Measurements from ENCODE around the gene PANK2.
"Not testable (repeated sequence)": the region's sequence is repeated elsewhere in the genome, so short reads cannot be mapped to it uniquely, and the experiment has no call there.

Gene PANK2

DNA sequence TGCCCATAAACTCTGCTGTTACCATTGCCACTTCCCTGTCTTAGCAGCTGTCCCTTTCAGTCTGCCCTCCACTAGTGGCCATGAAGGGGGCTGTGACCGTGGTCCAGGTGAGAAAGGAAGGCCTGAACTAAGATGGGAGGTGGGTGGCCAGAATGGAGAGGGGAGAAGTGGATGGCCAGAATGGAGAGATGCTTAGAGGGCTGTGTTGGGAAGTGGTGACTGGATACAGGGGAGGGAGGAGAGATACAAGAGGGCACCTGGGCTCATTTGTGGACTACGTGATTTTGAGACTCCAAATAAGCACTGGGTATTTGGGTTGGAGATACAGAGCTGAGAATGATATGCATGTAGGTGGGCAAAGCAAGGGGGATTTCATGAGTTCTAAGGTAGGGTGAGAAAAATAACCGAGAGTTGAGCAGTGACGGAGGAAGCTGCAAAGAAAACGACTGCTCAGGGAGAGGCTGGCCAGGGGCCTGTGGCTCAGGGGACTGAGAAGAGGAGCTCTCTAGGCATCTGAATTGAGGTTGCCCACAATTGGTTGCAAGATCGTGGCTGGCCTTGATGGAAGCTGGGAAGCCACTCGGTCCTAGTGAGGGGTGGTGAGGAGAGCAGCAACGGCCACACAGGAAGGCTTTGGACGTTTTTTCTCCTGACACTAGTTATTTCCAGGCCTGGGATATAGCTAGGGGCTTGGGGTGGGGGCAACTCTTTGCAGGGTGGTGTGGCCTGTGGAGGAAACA, 36.9 kb downstream of the PANK2 start:
- in situ Hi-C loops (cut with MboI; ENCODE audit: low sequenced_read_pairs) = no loop called here

- in situ Hi-C loops (cut with MboI; ENCODE audit: low sequenced_read_pairs) = no loop called here
These were observed 38.5 kb downstream of the PANK2 start for GRCh38 chr20:3927486-3928291.

GRCh38 chr20:3929713-3930060, 40.5 kb downstream of the PANK2 start:
- in situ Hi-C loops (cut with MboI; ENCODE audit: low sequenced_read_pairs) = no loop called here

DNA sequence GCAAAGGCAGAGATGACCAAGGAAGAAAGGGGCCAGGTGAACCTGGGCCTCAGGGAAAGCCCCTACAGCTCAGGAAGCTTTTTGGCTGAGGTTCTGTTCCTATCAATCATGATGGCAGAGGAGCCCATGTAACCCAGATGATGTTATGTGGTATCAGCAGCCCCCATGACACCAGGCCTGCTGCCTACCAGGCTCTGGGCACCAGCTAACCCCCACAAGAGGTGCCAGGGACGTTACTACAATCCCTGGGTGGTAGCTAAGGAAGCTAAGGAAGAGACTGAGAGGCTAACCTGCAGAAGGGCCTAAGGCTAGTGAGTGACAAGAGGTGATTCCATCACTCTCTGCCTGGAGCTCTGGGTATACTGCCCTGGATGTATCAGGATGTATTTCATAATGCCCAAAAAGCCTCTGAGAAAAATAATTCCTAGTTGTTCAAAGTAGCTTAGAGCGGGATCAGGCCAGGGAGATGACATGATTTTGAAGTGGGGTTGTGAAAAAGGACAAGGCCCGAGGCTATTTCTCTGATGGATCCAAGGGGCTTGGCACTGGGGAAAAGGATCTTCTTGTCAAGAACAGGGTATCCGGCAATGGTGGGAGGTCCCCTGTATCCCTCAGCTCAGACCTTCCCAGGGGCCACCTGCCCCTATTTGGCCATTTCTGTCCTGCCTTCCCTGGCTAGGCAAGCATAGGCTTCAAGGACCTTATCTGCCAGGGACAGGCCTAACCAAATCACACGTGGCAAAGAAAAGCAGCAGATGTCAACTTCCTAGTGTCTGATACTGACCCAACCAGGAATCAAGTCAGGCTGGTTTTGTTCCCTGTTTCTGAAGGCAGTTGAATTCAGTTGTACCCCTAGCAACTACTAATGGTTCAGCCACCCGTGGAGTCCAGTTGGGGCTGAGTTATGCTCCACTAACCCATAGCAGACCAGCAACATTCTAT, 41.3 kb downstream of the PANK2 start:
- in situ Hi-C loops (cut with MboI; ENCODE audit: low sequenced_read_pairs) = no loop called here

DNA sequence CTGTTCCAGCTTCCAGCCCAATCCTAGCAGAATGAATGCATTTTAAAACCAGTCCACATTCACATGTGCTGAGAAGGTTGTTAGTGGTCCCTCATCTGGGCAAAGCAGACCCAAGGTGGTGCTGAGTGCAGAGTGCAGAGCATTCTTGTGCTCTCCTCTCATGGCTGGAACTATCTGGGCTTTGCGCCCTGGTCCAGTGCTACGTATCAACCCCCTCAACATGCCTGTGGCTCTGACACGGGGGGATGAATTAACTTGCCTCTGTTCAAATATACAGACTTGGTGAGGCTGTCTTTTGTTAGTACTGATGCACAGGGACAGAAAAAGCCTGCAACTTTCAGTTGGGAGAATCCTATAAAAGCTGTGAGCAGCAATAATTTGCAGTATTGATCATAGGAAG, 42.5 kb downstream of the PANK2 start:
- in situ Hi-C loops (cut with MboI; ENCODE audit: low sequenced_read_pairs) = no loop called here

- in situ Hi-C loops (cut with MboI; ENCODE audit: low sequenced_read_pairs) = no loop called here
These were observed 43.1 kb downstream of the PANK2 start for GRCh38 chr20:3932277-3932676.

DNA sequence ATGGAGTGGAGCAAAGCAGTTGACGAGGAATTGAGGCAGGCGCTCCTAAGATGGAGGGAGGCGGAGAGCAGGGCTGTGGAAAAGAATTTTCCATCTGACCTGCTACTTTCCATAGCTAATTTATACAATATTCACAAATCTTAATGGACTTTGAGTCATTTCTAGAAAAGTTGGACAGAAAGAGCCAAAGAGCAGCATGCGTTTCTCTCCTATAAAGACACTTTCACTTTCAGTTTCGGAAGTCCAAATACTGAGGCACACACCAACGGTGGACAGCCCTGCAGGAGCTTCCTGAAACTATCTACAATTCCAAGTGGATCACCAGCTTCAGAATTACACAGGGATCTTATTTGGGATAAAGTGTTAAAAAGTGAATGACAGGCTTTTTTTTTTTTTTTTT, 43.5 kb downstream of the PANK2 start:
- in situ Hi-C loops (cut with MboI; ENCODE audit: low sequenced_read_pairs) = no loop called here

DNA sequence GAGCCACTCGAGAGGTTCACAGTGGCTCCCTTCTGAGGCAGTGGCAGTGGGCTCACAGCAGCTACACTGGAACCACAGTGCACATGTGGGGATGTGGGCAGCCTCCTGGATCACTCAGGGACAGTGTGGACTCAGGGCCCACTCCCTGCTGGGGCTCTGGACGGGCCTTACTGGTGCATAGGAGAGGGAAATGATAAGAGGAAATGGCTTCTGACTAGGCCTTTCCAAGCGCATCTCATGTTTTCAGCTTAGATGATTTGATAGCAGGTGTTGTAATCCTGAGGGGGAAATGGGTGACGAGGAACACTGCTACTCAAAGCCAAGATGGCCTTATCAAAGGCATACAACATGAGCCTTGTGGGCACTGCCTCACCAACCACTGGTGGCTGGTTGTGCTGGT, 44.0 kb downstream of the PANK2 start:
- in situ Hi-C loops (cut with MboI; ENCODE audit: low sequenced_read_pairs) = no loop called here

- in situ Hi-C loops (cut with MboI; ENCODE audit: low sequenced_read_pairs) = no loop called here
These were observed 45.4 kb downstream of the PANK2 start for GRCh38 chr20:3934624-3935023.

DNA sequence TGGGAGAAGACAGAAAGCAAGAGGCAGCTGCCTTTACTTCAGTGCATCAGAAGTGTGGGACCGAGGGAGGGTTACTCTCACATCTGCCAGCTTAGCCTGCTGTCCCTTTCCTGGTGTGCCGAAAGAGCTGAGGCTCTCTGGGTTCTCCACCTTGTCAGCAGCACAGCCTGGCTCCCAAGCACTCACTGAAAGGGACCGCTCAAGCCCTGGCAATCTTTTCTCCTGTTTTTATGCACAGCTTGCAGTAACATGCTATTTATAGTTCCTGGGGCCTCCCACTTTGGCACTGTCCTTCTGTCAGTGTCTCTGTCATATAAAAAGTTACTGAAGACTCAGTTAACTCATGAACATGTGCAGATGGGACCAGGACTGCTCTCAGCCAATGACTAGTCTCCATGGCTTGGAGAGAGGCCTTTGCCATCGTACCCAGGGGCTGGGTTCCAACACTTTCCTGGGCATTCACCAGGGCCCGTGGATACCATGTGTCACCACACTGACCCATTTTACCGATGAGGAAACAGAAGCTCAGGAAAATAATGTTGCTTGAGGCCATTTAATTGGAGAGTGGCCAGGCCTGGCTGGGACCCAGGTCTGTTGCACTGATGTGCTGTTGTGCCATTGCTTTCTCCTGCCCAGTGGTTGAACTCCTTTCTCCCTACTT, 46.2 kb downstream of the PANK2 start:
- in situ Hi-C loops (cut with MboI; ENCODE audit: low sequenced_read_pairs) = no loop called here

DNA sequence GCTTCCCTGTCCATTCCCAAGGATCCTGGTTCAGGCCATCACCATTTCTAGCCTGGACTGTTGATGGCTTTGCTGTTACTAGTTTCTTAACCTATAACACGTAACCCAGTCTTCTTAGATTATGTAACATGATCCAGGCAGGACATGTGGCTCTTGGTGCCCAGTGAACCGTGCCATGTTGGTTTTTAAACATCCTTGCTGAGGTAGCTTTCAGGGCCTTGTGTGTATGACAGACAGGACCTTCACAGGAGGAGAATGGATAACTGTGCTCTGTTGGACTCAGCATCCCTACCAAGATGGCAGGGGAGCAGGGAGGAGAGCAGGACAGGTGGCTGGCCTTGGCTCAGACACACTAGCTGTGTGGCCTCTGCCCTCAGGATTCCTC, 46.8 kb downstream of the PANK2 start:
- in situ Hi-C loops (cut with MboI; ENCODE audit: low sequenced_read_pairs) = no loop called here

GRCh38 chr20:3937618-3938017, 48.4 kb downstream of the PANK2 start:
- in situ Hi-C loops (cut with MboI; ENCODE audit: low sequenced_read_pairs) = no loop called here

- in situ Hi-C loops (cut with MboI; ENCODE audit: low sequenced_read_pairs) = no loop called here
These were observed 51.7 kb downstream of the PANK2 start for GRCh38 chr20:3940905-3941304.

DNA sequence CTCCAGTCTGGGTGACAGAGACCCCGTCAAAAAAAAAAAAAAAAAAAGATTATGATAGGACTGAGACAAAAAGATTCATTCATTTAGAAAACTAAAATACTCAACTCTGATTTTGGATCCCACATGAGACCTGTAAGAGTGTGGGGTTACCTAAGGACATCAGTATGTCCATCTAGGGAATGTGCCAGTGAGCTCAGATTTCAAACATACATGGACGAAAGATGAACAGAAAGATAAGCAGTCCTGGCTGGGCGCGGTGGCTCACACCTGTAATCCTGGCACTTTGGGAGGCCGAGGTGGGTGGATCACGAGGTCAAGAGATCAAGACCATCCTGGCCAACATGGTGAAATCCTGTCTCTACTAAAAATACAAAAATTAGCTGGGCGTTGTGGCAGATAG, 57.5 kb downstream of the PANK2 start:
- in situ Hi-C loops (cut with MboI; ENCODE audit: low sequenced_read_pairs) = not testable (repeated sequence)

DNA sequence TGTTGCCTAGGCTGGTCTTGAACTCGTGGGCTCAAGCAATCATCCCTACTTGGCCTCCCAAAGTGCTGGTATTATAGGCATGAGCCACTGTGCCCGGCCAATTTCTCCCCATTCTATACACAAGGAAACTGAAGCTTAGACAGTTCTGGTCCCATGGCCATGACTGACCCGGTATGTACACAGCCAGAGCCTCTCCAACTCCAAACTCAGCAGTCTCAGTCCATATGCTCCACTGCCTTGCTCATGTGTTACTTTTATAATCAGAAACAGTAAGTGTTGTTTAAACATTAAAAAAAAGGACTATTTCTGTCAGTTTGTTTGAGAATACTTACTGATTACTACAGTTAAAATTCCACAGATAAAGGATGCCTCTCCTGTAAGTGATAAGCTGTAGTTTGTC, 75.5 kb downstream of the PANK2 start:
- in situ Hi-C loops (cut with MboI; ENCODE audit: low sequenced_read_pairs) = no loop called here

DNA sequence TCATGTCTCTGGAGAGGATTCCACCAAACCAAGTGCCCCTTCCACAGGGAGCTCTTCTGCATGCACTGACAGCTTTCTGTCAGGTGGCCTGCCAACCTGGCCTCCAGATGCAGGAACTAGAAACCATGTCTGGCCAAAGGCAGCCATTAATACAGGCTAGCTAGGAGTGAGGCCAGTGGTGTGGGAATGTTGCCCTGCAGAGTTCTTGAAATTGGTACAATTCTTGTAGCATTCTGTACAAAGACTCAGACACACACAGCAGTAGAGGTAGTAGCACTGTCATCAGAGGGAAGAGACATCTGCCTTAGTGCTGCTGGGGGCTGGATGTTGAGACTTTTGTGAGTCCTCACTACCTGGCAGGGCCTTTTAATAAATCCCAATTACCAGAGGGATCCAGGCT, 77.4 kb downstream of the PANK2 start:
- in situ Hi-C loops (cut with MboI; ENCODE audit: low sequenced_read_pairs) = no loop called here

- in situ Hi-C loops (cut with MboI; ENCODE audit: low sequenced_read_pairs) = no loop called here
These were observed 80.8 kb downstream of the PANK2 start for GRCh38 chr20:3970016-3970415.

GRCh38 chr20:3971145-3971544, 82.0 kb downstream of the PANK2 start:
- in situ Hi-C loops (cut with MboI; ENCODE audit: low sequenced_read_pairs) = no loop called here

- in situ Hi-C loops (cut with MboI; ENCODE audit: low sequenced_read_pairs) = no loop called here
These were observed 83.0 kb downstream of the PANK2 start for GRCh38 chr20:3972161-3972560.

- in situ Hi-C loops (cut with MboI; ENCODE audit: low sequenced_read_pairs) = not testable (repeated sequence)
These were observed 83.4 kb downstream of the PANK2 start for GRCh38 chr20:3972631-3973030.

DNA sequence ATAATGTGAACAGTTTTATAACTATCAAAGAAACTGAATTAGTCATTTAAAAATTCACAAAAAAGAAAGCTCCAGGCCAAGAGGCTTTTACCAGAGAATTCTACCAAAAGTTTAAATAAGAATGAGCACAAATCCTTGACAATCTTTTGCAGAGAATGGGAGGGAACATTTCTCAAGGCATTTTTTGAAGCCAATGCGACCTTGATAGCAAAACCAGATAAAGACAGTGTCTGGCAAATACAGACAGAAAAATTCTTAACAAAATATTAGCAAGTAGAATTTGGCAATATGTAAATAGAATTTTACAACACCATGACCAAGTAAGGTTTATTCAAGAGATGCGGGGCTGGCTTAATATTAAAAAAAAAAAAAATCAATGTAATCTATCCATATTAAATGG, 84.5 kb downstream of the PANK2 start:
- in situ Hi-C loops (cut with MboI; ENCODE audit: low sequenced_read_pairs) = no loop called here

Measured in hTERT RPE-1 (cell line).